Measurements from ENCODE around the gene FMN2.

- TF ChIP-seq, protein P1, sequence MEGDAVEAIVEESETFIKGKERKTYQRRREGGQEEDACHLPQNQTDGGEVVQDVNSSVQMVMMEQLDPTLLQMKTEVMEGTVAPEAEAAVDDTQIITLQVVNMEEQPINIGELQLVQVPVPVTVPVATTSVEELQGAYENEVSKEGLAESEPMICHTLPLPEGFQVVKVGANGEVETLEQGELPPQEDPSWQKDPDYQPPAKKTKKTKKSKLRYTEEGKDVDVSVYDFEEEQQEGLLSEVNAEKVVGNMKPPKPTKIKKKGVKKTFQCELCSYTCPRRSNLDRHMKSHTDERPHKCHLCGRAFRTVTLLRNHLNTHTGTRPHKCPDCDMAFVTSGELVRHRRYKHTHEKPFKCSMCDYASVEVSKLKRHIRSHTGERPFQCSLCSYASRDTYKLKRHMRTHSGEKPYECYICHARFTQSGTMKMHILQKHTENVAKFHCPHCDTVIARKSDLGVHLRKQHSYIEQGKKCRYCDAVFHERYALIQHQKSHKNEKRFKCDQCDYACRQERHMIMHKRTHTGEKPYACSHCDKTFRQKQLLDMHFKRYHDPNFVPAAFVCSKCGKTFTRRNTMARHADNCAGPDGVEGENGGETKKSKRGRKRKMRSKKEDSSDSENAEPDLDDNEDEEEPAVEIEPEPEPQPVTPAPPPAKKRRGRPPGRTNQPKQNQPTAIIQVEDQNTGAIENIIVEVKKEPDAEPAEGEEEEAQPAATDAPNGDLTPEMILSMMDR (IDR thresholded peaks at IDR 0.05; ENCODE audit: insufficient read depth, low read length), result no peak
- TF ChIP-seq POLR2AphosphoS5 (IDR thresholded peaks at IDR 0.05; ENCODE audit: low read depth), result no peak
- TF ChIP-seq, protein P2, sequence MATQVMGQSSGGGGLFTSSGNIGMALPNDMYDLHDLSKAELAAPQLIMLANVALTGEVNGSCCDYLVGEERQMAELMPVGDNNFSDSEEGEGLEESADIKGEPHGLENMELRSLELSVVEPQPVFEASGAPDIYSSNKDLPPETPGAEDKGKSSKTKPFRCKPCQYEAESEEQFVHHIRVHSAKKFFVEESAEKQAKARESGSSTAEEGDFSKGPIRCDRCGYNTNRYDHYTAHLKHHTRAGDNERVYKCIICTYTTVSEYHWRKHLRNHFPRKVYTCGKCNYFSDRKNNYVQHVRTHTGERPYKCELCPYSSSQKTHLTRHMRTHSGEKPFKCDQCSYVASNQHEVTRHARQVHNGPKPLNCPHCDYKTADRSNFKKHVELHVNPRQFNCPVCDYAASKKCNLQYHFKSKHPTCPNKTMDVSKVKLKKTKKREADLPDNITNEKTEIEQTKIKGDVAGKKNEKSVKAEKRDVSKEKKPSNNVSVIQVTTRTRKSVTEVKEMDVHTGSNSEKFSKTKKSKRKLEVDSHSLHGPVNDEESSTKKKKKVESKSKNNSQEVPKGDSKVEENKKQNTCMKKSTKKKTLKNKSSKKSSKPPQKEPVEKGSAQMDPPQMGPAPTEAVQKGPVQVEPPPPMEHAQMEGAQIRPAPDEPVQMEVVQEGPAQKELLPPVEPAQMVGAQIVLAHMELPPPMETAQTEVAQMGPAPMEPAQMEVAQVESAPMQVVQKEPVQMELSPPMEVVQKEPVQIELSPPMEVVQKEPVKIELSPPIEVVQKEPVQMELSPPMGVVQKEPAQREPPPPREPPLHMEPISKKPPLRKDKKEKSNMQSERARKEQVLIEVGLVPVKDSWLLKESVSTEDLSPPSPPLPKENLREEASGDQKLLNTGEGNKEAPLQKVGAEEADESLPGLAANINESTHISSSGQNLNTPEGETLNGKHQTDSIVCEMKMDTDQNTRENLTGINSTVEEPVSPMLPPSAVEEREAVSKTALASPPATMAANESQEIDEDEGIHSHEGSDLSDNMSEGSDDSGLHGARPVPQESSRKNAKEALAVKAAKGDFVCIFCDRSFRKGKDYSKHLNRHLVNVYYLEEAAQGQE (IDR thresholded peaks at IDR 0.05; ENCODE audit: insufficient replicate concordance, low read depth), result no peak
Measured at GRCh38 chr1:240394353-240394752, 302.7 kb downstream of the FMN2 start.
